ENCODE results near the gene ADCY3. TPM values are rescaled to one million over a fixed set of nuclear protein-coding genes. Genes with fewer than 3 reads are reported as not detected.

The ADCY3 gene
- total RNA-seq, 4 donors from 2014 or later = 11.7 to 80.2 (median 22.6) TPM

DNA sequence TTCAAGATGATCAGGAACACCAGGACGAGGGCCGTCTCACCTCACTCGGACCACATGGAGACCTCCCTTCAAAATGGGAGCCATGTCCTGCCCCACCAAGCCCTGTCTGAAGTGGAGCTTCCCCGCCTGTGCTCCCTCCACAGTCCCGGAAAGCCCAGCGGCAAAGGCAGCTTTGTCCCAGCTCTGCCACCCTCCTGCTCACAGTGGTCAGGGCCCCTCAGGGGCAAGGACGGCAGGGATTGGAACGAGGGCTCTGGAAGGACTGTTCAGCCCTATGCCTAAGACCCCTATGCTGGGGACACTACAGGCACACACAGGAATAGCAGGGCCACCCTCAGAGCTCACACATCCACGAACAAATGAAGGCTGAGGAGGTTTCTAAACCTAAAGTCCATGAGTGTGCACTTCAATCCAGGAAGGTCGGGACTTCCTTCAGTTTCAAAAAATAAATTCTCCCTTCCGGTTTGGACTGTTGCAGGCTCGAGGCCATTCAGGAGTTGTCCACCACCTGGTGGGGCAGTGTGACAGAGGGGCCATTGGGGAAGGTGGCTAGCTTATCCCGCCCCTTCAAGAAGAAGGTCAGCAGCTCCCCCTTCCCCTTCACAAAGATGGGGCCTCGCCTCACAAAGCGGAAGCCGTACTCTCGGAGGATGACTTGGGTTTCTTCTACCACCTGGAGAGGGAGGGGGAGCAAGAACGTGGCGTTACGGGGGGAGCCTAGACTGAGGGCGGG, 100.4 kb downstream of the ADCY3 start:
- H3K27me3 ChIP-seq = no peaks in the 10 kb centered on the region
- H3K9me3 ChIP-seq = no peaks in the 10 kb centered on the region
- in situ Hi-C loops (cut with MboI; ENCODE audit: low pct_ligation_motif_present in 1 of 4, low pct_unique_long_range_greater_than_20kb in 1 of 4, low sequenced_read_pairs in 3 of 4) (loop anchor here in 3 of 4 donors (5.0 to 10.0 kb wide), 2 partner anchors 405 to 412 kb away; no protein-coding TSS in a partner anchor), intact Hi-C loops (cut with DNase I; ENCODE audit: low total_unique reads) (no loop called here)
- no peak for DNase-seq
- H3K27ac ChIP-seq = no peak overlapping the region
- TF ChIP-seq, protein P1, sequence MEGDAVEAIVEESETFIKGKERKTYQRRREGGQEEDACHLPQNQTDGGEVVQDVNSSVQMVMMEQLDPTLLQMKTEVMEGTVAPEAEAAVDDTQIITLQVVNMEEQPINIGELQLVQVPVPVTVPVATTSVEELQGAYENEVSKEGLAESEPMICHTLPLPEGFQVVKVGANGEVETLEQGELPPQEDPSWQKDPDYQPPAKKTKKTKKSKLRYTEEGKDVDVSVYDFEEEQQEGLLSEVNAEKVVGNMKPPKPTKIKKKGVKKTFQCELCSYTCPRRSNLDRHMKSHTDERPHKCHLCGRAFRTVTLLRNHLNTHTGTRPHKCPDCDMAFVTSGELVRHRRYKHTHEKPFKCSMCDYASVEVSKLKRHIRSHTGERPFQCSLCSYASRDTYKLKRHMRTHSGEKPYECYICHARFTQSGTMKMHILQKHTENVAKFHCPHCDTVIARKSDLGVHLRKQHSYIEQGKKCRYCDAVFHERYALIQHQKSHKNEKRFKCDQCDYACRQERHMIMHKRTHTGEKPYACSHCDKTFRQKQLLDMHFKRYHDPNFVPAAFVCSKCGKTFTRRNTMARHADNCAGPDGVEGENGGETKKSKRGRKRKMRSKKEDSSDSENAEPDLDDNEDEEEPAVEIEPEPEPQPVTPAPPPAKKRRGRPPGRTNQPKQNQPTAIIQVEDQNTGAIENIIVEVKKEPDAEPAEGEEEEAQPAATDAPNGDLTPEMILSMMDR (IDR thresholded peaks at IDR 0.05) = no peak
- TF ChIP-seq EP300 (IDR thresholded peaks at IDR 0.05; ENCODE audit: low read depth) (no peak), POLR2AphosphoS5 (IDR thresholded peaks at IDR 0.05) (no peak), POLR2A (IDR thresholded peaks at IDR 0.05) (no peak)
- no peak overlapping the region for H3K4me3 ChIP-seq
- peaks cover 0 to 8% (median 0%) of the 10 kb centered on the region in 4 donors for H3K36me3 ChIP-seq
- H3K4me1 ChIP-seq = no peaks in the 10 kb centered on the region
- WGBS, 2 donors (ENCODE audit: low coverage in 1 of 2) = 85 to 88% methylated on average over 2 to 21 of the region's 21 CpGs

DNA sequence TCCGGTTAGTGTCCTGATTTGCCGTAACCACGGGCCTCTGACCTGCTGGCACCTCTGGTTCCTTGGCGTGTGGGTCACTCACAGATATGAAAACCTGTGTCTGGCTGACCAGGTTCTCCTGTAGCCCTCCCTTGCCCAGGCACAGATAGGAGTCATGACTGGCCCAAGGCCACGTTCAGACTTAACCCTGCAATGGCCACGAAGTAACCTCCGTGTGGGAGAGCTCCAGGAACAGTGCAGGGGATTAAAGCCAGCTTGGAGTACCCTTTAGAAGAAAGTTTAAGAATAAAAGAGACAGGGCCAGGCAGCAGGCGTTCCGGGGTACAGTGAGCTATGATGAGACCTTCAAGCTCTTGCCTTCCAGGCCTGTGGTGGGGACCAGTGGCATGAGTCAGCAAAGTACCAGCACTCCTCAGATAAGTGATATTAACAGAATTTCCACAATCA, 101.3 kb downstream of the ADCY3 start:
- peaks cover 0 to 8% (median 0%) of the 10 kb centered on the region in 4 donors for H3K36me3 ChIP-seq
- H3K4me3 ChIP-seq = no peak overlapping the region
- in situ Hi-C loops (cut with MboI; ENCODE audit: low pct_ligation_motif_present in 1 of 4, low pct_unique_long_range_greater_than_20kb in 1 of 4, low sequenced_read_pairs in 3 of 4) (no loop called here), intact Hi-C loops (cut with DNase I; ENCODE audit: low total_unique reads) (no loop called here)
- TF ChIP-seq EP300 (IDR thresholded peaks at IDR 0.05; ENCODE audit: low read depth) (no peak), POLR2A (IDR thresholded peaks at IDR 0.05) (no peak), POLR2AphosphoS5 (IDR thresholded peaks at IDR 0.05) (no peak)
- TF ChIP-seq, protein P1 (IDR thresholded peaks at IDR 0.05) = no peak
- no peak for DNase-seq
- 77 to 93% methylated on average over 2 to 9 of the region's 9 CpGs for WGBS, 2 donors (ENCODE audit: low coverage in 1 of 2)
- no peaks in the 10 kb centered on the region for H3K9me3 ChIP-seq
- H3K27me3 ChIP-seq = no peaks in the 10 kb centered on the region
- H3K4me1 ChIP-seq = no peaks in the 10 kb centered on the region
- H3K27ac ChIP-seq = no peak overlapping the region

DNA sequence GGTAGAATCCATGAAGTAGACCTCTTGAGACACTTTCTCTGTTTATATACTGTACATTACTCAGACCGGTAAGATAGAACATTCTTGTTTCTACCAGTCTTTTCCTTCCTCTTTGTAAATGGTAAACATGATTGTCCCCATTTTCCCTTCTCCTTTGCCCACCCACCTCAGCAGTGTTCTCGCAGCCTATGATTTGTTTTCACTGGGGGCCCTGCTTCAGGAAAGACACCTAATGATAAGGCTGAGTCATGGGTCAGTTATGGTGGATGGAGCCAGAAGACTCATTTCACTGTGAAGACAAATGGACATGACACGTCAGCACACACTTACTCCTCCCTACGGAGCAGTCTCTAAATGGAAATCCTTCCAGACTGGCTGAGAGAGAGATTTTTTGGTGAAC, 103.2 kb downstream of the ADCY3 start:
- Histone ChIP-seq H3K9me3 (no peaks in the 10 kb centered on the region), H3K4me3 (no peak overlapping the region), H3K36me3 (peaks cover 0 to 4% (median 0%) of the 10 kb centered on the region in 4 donors), H3K27me3 (no peaks in the 10 kb centered on the region), H3K27ac (no peak overlapping the region), H3K4me1 (no peaks in the 10 kb centered on the region)
- intact Hi-C loops (cut with DNase I; ENCODE audit: low total_unique reads) = no loop called here
- in situ Hi-C loops (cut with MboI; ENCODE audit: low pct_ligation_motif_present in 1 of 4, low pct_unique_long_range_greater_than_20kb in 1 of 4, low sequenced_read_pairs in 3 of 4) = no loop called here
- 91 to 95% methylated on average over 4 of the region's 4 CpGs for WGBS, 2 donors (ENCODE audit: low coverage in 1 of 2)
- no peak for DNase-seq
- TF ChIP-seq EP300 (IDR thresholded peaks at IDR 0.05; ENCODE audit: low read depth) = no peak
- no peak for TF ChIP-seq POLR2AphosphoS5 (IDR thresholded peaks at IDR 0.05)

DNA sequence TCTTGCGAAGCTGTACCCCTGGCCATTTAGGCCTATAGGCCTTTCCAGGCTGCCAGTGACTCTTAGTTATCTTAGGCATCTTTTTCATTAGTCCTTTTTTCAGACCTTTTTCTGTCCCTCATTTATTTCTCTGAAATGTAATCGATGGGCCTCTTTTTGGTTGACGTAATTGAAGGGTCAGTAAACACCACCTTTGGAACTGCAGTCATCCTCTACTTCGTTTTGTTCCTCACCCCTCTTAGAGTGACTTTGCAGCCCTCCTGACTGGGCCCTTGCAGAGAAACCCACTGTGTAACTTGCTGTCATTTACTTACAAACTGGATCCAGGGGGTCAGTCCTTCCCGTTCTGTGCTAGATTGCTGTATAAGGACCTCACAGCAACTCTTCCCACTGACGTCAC, 103.6 kb downstream of the ADCY3 start:
- Histone ChIP-seq H3K27ac (no peak overlapping the region), H3K27me3 (no peaks in the 10 kb centered on the region), H3K9me3 (no peaks in the 10 kb centered on the region), H3K36me3 (peaks cover 0 to 4% (median 0%) of the 10 kb centered on the region in 4 donors), H3K4me1 (no peaks in the 10 kb centered on the region), H3K4me3 (no peak overlapping the region)
- intact Hi-C loops (cut with DNase I; ENCODE audit: low total_unique reads) = no loop called here
- WGBS, 2 donors (ENCODE audit: low coverage in 1 of 2) = 82 to 92% methylated on average over 5 to 6 of the region's 6 CpGs
- no peak for TF ChIP-seq POLR2AphosphoS5 (IDR thresholded peaks at IDR 0.05)
- TF ChIP-seq EP300 (IDR thresholded peaks at IDR 0.05; ENCODE audit: low read depth) = no peak
- TF ChIP-seq POLR2A (IDR thresholded peaks at IDR 0.05) = no peak
- TF ChIP-seq, protein P1 (IDR thresholded peaks at IDR 0.05) = no peak
- in situ Hi-C loops (cut with MboI; ENCODE audit: low pct_ligation_motif_present in 1 of 4, low pct_unique_long_range_greater_than_20kb in 1 of 4, low sequenced_read_pairs in 3 of 4) = no loop called here
- no peak for DNase-seq
